ENCODE results near the gene RDX. TPM values are rescaled to one million over a fixed set of nuclear protein-coding genes. Genes with fewer than 3 reads are reported as not detected.

RDX gene
- total RNA-seq, 1 experiment from 2014 or later, result 196 TPM

GRCh38 chr11:110279881-110280280 is 16.5 kb downstream of the RDX start:
- Histone ChIP-seq H3K9me2 (ENCODE audit: insufficient read depth) (no peaks in the 10 kb centered on the region), H3K27ac (peak overlapping the region; percentile 32; the same call in 1 of the 2 replicates), H4K20me1 (ENCODE audit: insufficient read depth) (peaks cover 26% of the 10 kb centered on the region), H3K4me3 (no peak overlapping the region), H3K36me3 (ENCODE audit: low read depth) (peaks cover 38% of the 10 kb centered on the region), H3K4me2 (no peak overlapping the region), H3K79me2 (ENCODE audit: low read depth) (peaks cover 97% of the 10 kb centered on the region), H3K9me3 (ENCODE audit: insufficient read depth, low read depth) (no peaks in the 10 kb centered on the region), H3K4me1 (replicated peaks; ENCODE audit: insufficient read depth) (0 out of 2 replicates have a peak, but pooled peaks cover 3% of the 10 kb centered on the region), H3F3A (ENCODE audit: insufficient read depth, low read depth) (peaks cover 13% of the 10 kb centered on the region), H2AFZ (no peak overlapping the region), H3K27me3 (ENCODE audit: insufficient read depth, low read depth) (no peaks in the 10 kb centered on the region)
- no peak for DNase-seq
- intact Hi-C loops (cut with micrococcal nuclease; ENCODE audit: unreplicated experiment), result no loop called here
- TF ChIP-seq, protein P1, sequence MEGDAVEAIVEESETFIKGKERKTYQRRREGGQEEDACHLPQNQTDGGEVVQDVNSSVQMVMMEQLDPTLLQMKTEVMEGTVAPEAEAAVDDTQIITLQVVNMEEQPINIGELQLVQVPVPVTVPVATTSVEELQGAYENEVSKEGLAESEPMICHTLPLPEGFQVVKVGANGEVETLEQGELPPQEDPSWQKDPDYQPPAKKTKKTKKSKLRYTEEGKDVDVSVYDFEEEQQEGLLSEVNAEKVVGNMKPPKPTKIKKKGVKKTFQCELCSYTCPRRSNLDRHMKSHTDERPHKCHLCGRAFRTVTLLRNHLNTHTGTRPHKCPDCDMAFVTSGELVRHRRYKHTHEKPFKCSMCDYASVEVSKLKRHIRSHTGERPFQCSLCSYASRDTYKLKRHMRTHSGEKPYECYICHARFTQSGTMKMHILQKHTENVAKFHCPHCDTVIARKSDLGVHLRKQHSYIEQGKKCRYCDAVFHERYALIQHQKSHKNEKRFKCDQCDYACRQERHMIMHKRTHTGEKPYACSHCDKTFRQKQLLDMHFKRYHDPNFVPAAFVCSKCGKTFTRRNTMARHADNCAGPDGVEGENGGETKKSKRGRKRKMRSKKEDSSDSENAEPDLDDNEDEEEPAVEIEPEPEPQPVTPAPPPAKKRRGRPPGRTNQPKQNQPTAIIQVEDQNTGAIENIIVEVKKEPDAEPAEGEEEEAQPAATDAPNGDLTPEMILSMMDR (conservative IDR thresholded peaks at IDR 0.05), result no peak
- no peak for TF ChIP-seq EZH2 (IDR thresholded peaks at IDR 0.05; ENCODE audit: low read depth)
- no TSS peak for BruUV-seq (replicated peaks)
- CTCF ChIA-PET, result no interaction called here
- POLR2A ChIA-PET (ENCODE audit: unreplicated experiment), result no interaction called here

- ChIA-PET CTCF (no interaction called here), POLR2A (ENCODE audit: unreplicated experiment) (interaction anchor here (0.5 to 0.7 kb wide), 2 partner anchors 11 to 60 kb away, joined by 6 to 7 read pairs; no protein-coding TSS in a partner anchor)
- Histone ChIP-seq H3K9me3 (ENCODE audit: insufficient read depth, low read depth) (no peaks in the 10 kb centered on the region), H3K4me3 (no peak overlapping the region), H3K36me3 (ENCODE audit: low read depth) (peaks cover 45% of the 10 kb centered on the region; the same call in 1 of the 2 replicates), H3F3A (ENCODE audit: insufficient read depth, low read depth) (peaks cover 33% of the 10 kb centered on the region), H3K27me3 (ENCODE audit: insufficient read depth, low read depth) (no peaks in the 10 kb centered on the region), H3K79me2 (ENCODE audit: low read depth) (peaks cover 68% of the 10 kb centered on the region), H3K27ac (no peak overlapping the region), H4K20me1 (ENCODE audit: insufficient read depth) (peaks cover 6% of the 10 kb centered on the region; the same call in 1 of the 2 replicates), H2AFZ (no peak overlapping the region), H3K4me2 (no peak overlapping the region), H3K4me1 (replicated peaks; ENCODE audit: insufficient read depth) (no peaks in the 10 kb centered on the region), H3K9me2 (ENCODE audit: insufficient read depth) (no peaks in the 10 kb centered on the region)
- no TSS peak for BruUV-seq (replicated peaks)
- no peak for DNase-seq
- intact Hi-C loops (cut with micrococcal nuclease; ENCODE audit: unreplicated experiment), result loop anchor here (5.0 kb wide), 1 partner anchor 46 kb away; no protein-coding TSS in a partner anchor
- TF ChIP-seq, protein P1 (conservative IDR thresholded peaks at IDR 0.05), result no peak
- TF ChIP-seq EZH2 (IDR thresholded peaks at IDR 0.05; ENCODE audit: low read depth), result no peak
Observed at GRCh38 chr11:110272919-110273318, 23.5 kb downstream of the RDX start.

- no peak overlapping the region for H2AFZ ChIP-seq
- TF ChIP-seq, protein P1 (conservative IDR thresholded peaks at IDR 0.05), result no peak
- no peak for TF ChIP-seq EZH2 (IDR thresholded peaks at IDR 0.05; ENCODE audit: low read depth)
- no peak for DNase-seq
- H3K79me2 ChIP-seq (ENCODE audit: low read depth), result peaks cover 58% of the 10 kb centered on the region
- BruUV-seq (replicated peaks), result no TSS peak
- peaks cover 38% of the 10 kb centered on the region; the same call in 1 of the 2 replicates for H3K36me3 ChIP-seq (ENCODE audit: low read depth)
- intact Hi-C loops (cut with micrococcal nuclease; ENCODE audit: unreplicated experiment), result loop anchor here (5.0 kb wide), 1 partner anchor 43 kb away; no protein-coding TSS in a partner anchor
- H3K4me2 ChIP-seq, result no peak overlapping the region
- H3K9me3 ChIP-seq (ENCODE audit: insufficient read depth, low read depth), result no peaks in the 10 kb centered on the region
- H4K20me1 ChIP-seq (ENCODE audit: insufficient read depth), result peaks cover 6% of the 10 kb centered on the region; the same call in 1 of the 2 replicates
- ChIA-PET CTCF (no interaction called here), POLR2A (ENCODE audit: unreplicated experiment) (no interaction called here)
- no peak overlapping the region for H3K4me3 ChIP-seq
- no peaks in the 10 kb centered on the region for H3K27me3 ChIP-seq (ENCODE audit: insufficient read depth, low read depth)
- peaks cover 29% of the 10 kb centered on the region for H3F3A ChIP-seq (ENCODE audit: insufficient read depth, low read depth)
- no peaks in the 10 kb centered on the region for H3K9me2 ChIP-seq (ENCODE audit: insufficient read depth)
- H3K4me1 ChIP-seq (replicated peaks; ENCODE audit: insufficient read depth), result no peaks in the 10 kb centered on the region
- no peak overlapping the region for H3K27ac ChIP-seq
Observed at GRCh38 chr11:110269996-110270395, 26.4 kb downstream of the RDX start.

Measured in PC-9 (cell line).